NCI-H524 (cell line): ENCODE data around the gene KRT16.
"Not testable (repeated sequence)": the region's sequence is repeated elsewhere in the genome, so short reads cannot be mapped to it uniquely, and the experiment has no call there.

ENCODE experiments used
- DNase-seq, 2 experiments: peaks; one replicate each; lab custom pipeline; 2025; lab: John Stamatoyannopoulos, UW

The KRT16 gene

DNA sequence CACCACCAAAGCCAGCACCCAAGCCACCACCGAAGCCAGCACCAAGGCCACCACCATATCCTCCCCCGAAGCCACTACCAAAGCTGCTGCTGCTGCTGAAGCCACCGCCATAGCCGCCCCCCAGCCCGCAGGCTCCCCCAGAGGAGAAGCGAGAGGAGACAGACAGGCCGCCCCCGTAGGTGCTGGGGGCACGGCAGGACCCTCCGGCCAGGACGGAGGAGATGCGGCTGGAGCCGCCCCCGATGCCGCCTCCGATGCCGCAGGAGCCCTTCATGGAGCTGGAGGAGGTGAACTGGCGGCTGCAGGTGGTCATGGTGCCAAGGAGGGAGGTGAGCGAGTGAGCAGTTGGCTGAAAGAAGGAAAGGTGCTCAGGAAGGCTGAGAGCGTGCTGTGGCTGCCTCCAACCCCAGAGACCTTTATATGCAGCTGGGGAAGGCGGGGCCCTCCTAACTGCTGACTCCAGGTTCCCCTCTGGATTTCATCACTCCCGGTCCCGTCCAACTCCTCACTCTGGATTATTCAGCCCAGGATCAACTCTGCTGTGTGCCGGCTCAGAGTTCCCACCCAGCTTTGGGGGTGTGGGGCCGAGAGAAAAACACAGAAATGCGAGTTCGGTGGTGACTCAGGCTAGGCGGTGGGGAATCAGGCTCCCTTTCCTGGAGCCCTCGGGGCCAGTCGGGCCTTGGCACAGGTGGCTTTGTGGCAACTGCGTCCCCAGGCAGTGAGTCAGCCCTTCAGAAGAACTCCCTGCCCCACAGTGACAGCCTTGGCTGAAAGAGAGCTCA lies at the start of gene KRT16:
Gene KRT16 (minus strand): TSS at position 392 of the 785 bp plus-strand sequence. CDS start 79 bp downstream, at position 313.
- DNase-seq, result not testable (repeated sequence)

- DNase-seq, result no peak
Observed at GRCh38 chr17:41660221-41660711, 47.7 kb upstream of the KRT16 start.

GRCh38 chr17:41659427-41660212 lies 47.1 kb upstream of the KRT16 start:
- DNase-seq, result no peak

GRCh38 chr17:41658846-41659245 lies 46.3 kb upstream of the KRT16 start:
- no peak for DNase-seq

GRCh38 chr17:41657936-41658335 lies 45.4 kb upstream of the KRT16 start:
- no peak for DNase-seq

DNA sequence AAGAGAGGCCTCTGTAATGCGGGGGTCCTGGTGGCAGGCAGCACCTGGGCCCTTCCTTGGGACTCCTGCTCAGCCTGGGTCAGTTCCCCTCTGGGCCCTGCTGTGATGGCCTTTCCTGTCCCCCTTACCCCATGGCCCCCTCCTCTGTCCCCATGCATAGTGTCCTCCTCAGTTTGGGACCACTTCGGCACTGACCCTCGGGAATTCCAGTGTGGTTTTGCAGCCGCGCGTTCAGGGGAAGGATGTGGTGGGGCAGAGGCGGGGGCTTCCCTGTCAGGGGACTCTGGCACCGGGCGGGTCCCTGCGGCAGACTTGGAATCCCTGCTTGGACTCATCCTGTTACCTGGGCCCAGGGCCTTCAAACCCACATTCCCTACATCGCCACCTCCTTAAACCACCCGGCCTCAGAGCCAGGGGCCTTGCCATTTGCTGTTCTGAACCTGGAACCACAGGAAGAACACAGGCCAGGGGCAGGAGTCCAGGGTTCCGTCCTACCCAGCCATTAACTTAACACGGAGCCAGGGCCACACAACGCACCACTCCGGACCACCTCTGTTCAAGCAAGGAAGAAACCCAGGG lies 44.7 kb upstream of the KRT16 start:
- DNase-seq, result no peak

DNA sequence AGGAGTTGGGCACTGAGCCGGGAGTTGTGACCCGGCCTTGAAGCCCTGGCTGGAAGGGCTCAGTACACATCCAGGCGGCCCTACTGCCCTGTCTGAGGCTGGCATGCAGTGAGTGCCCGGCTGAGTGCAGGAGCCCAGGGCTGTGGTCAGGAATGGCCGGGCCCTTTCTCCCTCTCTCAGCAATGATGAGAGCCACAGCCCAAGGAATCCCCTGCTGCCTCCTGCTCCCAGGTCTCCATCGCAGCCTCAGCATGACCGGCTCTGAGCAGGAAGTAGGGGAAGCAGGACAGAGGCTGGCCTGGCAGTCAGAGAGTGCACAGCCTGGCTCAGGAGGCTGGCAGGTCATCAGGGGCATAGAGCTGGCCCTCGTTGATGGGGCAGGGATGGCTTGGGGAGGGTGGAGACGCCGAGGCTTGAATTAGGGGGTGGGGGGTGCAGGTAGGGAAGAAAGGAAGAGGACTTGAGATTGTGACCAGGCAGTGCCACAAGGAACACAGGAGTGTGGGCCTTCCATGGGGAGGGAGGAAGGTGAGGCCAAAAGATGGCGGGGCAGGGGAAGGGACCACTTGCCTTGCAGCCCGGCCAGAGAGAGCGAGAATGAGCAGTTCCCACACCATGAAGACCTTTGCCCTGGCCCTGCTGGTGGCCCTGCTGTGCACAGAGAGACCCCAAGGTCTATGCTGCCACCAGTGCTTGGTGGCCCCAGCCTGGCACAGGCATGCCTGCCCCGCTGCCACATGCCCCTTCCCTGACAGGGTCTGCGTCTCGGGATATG lies 43.9 kb upstream of the KRT16 start:
- DNase-seq, result no peak

DNA sequence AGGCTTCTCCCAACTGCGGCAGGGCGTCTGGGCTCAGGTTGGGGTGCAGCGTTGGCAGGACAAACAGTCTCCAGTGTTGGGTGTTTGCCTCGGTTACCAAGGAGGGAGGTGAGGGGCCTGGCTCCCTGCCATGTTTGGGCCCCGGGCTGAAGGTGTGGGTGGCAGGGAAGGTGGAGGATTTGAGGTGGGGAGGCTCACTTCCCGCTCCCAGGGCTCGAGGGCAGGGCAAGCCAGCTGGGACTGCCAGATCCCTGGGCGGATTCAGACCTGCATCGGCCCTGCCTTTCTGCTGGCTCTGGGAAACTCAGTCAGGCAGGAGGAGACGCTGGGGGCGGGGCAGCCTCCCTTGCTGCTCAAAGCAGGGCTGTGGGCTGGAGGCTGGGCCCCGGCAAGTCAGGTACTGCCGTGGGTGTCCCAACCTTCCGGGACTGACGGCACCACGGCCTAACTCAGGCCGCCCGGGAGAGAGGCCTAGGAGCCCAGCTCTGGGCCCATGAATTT lies 43.1 kb upstream of the KRT16 start:
- no peak for DNase-seq

DNA sequence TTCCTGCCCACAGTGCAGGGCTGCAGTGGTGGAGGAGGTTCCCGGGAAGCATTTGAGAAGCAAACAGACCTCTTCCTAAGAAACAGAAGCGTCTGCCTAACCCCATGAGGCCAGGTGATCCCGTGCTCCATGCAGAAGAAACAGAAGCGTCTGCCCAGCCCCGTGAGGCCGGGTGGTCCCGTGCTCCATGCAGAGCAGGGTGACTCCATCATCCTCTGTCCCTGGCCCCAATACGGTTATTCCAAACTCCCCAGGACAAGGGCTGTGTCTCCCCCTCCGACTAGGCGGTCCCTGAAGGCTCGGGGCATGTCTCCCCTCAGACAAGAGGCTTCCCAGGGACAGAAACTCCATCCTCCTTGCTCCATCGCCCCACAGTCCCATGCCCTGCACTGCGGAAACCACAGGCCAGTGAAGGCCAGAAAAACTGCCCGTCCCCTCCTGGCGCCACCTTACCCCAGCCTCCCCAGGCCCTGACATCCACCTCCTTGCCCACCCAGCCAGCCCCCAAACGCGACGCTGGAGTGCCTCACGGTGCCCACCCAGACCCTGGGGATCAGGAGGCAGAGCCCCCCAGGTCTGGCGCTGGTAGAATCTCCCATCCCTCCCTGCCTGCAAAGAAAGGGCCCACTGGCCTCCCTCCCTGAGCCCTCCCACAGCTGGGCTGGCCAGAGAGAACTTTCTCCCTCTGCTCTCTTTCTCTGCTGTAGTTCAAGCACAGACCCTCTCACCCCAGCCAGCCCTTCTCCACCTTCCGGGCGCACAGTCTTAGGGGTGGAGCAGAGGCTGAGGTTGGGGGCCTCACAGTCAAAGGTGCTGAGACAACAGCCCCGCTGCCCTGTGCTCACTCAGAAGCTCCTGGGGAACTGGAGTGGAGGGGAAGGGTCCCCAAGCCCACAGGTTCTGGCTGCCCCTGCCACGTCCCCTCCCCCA lies 42.4 kb upstream of the KRT16 start:
- no peak for DNase-seq

- no peak for DNase-seq
Observed at GRCh38 chr17:41653892-41654677, 41.5 kb upstream of the KRT16 start.

DNA sequence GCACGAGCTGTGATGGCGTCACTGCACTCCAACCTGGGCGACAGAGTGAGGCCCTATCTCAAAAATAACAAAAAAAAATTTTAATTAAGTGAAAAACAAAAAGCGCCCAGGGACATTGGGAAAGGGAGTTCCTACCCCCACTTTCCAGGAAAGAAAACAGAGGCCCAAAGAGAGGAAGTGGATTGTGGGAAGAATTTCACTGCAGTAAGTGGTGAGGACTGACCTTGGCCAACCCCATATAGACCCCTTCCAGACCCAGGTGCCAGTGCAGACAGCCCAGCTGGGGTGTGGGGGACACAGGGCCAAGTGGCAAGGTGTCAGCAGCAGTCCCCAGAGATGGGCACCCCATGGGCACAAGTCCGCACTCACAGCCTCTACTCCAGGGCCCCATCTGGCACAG lies 40.9 kb upstream of the KRT16 start:
- DNase-seq, result no peak

GRCh38 chr17:41652461-41652970 lies 39.9 kb upstream of the KRT16 start:
- DNase-seq, result no peak

DNA sequence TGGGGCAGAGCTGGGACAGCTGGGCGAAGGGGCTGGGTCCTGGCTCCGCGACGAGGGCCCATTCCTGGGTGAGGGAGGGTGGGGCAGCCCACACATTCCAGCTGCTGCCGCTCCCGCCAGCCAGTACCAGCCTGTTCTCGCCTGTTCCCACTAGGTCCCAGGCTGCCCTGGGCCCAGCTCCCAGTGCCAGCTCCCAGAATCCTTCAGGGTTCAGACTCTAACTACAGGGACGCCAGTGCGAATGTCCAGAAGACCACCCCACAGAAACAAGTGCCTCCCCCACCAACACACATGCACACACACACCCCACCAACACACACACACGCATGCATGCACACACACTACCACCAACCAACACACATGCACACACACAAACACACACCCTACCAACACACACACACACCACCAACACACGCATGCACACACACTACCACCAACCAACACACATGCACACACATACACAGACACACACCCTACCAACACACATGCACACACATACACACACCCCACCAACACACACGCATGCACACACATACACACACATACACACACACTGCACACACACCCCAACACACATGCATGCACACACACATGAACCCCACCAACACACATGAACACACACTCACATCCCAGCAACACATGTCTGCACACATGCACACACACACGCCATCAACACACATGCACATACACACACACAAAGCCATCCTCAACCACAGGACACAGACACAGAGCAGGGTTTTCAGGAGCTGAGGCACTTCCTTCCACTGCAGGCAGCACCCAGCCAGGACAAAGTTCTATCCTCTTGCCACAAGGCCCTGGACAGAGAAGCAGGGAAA lies 39.3 kb upstream of the KRT16 start:
- DNase-seq, result peak in 1 of 2 experiments; percentile 40

- no peak for DNase-seq
Observed at GRCh38 chr17:41650794-41651624, 38.4 kb upstream of the KRT16 start.

- no peak for DNase-seq
Observed at GRCh38 chr17:41649923-41650519, 37.5 kb upstream of the KRT16 start.

GRCh38 chr17:41648411-41649195 lies 36.0 kb upstream of the KRT16 start:
- DNase-seq, result peak; percentile 50 to 76
